Measurements from ENCODE around the gene HAX1.
A peak's percentile ranks its signal among the peaks of the same experiment; 100 is the strongest.

The HAX1 gene

DNA sequence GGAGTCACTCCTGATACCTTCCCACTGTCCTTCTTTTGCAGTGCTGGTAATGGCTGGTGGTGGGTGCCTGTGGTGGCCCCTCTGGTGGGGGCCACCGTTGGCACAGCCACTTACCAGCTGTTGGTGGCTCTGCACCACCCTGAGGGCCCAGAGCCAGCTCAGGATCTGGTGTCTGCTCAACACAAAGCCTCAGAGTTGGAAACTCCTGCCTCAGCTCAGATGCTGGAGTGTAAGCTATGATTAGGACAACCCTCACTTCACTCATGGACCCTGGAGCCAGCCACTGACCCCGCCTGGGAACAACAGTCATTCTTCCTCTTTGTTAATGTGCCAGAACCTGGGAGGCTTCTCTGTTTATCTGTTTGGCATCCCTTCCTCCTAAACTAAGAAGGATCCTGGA is 51.8 kb downstream of the HAX1 start:
- H3K79me2 ChIP-seq (ENCODE audit: insufficient read depth, low read length): peaks cover 28% of the 10 kb centered on the region
- peaks cover 13% of the 10 kb centered on the region for H4K20me1 ChIP-seq (ENCODE audit: insufficient read depth, low read length, poor library complexity, severe bottlenecking)
- peak overlapping the region; percentile 92 for H3K4me3 ChIP-seq (ENCODE audit: low read length, poor library complexity, severe bottlenecking)
- H3F3A ChIP-seq (ENCODE audit: low read depth): no peaks in the 10 kb centered on the region
- H3K4me1 ChIP-seq (ENCODE audit: insufficient read depth, low read length, poor library complexity, severe bottlenecking): peaks cover 31% of the 10 kb centered on the region
- no peaks in the 10 kb centered on the region for H3K9me2 ChIP-seq (replicated peaks; ENCODE audit: low read depth, low read length)
- H3K36me3 ChIP-seq (ENCODE audit: insufficient read depth, low read length): no peaks in the 10 kb centered on the region
- TF ChIP-seq EZH2phosphoT487 (IDR thresholded peaks at IDR 0.05; ENCODE audit: borderline replicate concordance): no peak
- TF ChIP-seq, protein P1, sequence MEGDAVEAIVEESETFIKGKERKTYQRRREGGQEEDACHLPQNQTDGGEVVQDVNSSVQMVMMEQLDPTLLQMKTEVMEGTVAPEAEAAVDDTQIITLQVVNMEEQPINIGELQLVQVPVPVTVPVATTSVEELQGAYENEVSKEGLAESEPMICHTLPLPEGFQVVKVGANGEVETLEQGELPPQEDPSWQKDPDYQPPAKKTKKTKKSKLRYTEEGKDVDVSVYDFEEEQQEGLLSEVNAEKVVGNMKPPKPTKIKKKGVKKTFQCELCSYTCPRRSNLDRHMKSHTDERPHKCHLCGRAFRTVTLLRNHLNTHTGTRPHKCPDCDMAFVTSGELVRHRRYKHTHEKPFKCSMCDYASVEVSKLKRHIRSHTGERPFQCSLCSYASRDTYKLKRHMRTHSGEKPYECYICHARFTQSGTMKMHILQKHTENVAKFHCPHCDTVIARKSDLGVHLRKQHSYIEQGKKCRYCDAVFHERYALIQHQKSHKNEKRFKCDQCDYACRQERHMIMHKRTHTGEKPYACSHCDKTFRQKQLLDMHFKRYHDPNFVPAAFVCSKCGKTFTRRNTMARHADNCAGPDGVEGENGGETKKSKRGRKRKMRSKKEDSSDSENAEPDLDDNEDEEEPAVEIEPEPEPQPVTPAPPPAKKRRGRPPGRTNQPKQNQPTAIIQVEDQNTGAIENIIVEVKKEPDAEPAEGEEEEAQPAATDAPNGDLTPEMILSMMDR (conservative IDR thresholded peaks at IDR 0.05; ENCODE audit: low read length): no peak
- H3K9me3 ChIP-seq (ENCODE audit: insufficient read depth, low read depth, low read length): no peaks in the 10 kb centered on the region
- H3K9ac ChIP-seq (ENCODE audit: low read depth, low read length, poor library complexity, severe bottlenecking): no peak overlapping the region
- H2AFZ ChIP-seq (ENCODE audit: low read length): peak overlapping the region; percentile 100
- H3K27me3 ChIP-seq (ENCODE audit: insufficient read depth, low read length, poor library complexity, severe bottlenecking): no peaks in the 10 kb centered on the region
- H3K4me2 ChIP-seq (ENCODE audit: low read depth, low read length, poor library complexity, severe bottlenecking): peak overlapping the region; percentile 82

DNA sequence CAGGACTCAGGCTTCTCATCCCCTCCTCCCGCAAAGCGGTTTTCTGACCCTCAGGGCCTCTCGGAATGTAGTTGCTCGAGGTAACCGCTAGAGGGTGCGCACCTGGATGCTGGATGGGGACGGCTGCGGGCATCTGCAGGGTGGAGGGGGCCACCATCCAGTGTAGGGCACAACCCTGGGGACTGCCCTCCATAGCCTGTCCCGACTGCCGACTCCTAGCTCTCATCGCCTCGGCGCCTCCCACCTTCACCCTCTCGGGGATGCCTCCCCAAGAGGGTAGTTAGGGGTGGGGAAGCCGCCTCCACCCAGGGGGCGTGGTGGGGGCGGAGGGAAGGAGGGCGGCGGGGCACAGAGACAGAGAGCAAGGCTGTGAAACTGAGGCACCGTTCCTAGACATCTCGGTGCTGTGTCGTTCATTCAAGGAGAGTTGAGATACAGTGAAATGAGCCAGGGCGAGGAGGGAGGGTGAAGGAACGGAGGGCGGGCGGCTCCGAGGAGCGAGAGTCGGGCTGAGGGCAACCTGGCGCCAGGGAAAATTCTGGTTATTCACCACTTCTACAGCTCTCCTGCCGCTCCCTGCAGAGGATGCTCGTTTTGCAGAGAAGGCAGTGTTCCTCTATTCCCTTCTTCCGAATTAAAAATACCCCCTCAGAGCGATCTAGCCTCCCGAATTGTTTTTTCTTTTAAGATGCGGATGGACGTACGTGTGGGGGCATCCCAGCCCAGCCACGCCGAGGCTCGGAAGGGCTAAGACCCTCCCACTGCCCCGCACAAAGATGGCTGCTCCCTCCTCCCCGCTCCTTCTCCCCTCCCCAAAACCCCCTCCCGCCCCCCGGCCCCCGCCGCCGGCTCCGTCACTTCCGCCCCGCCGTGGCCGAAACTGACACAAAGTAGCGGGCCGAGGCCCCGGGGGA is 52.5 kb downstream of the HAX1 start, which contains the start of gene ATP8B2:
TSS of gene ATP8B2 (plus strand) at position 857 of the 914 bp plus-strand sequence. CDS start 2,617 bp downstream, outside the sequence.
- H3K9me3 ChIP-seq (ENCODE audit: insufficient read depth, low read depth, low read length): no peaks in the 10 kb centered on the region
- H2AFZ ChIP-seq (ENCODE audit: low read length): peak within 1 kb of the TSS; percentile 100
- H3K27me3 ChIP-seq (ENCODE audit: insufficient read depth, low read length, poor library complexity, severe bottlenecking): no peaks in the 10 kb centered on the region
- peaks cover 19% of the 10 kb centered on the region for H4K20me1 ChIP-seq (ENCODE audit: insufficient read depth, low read length, poor library complexity, severe bottlenecking)
- H3F3A ChIP-seq (ENCODE audit: low read depth): no peaks in the 10 kb centered on the region
- H3K36me3 ChIP-seq (ENCODE audit: insufficient read depth, low read length): no peaks in the 10 kb centered on the region
- H3K4me3 ChIP-seq (ENCODE audit: low read length, poor library complexity, severe bottlenecking): peak within 1 kb of the TSS; percentile 92
- H3K79me2 ChIP-seq (ENCODE audit: insufficient read depth, low read length): peaks cover 33% of the 10 kb centered on the region
- TF ChIP-seq, protein P1 (conservative IDR thresholded peaks at IDR 0.05; ENCODE audit: low read length): peak; percentile 96
- TF ChIP-seq EZH2phosphoT487 (IDR thresholded peaks at IDR 0.05; ENCODE audit: borderline replicate concordance): no peak
- H3K4me2 ChIP-seq (ENCODE audit: low read depth, low read length, poor library complexity, severe bottlenecking): peak within 1 kb of the TSS; percentile 95
- no peaks in the 10 kb centered on the region for H3K9me2 ChIP-seq (replicated peaks; ENCODE audit: low read depth, low read length)
- peak within 1 kb of the TSS; percentile 87 for H3K9ac ChIP-seq (ENCODE audit: low read depth, low read length, poor library complexity, severe bottlenecking)
- H3K4me1 ChIP-seq (ENCODE audit: insufficient read depth, low read length, poor library complexity, severe bottlenecking): peaks cover 38% of the 10 kb centered on the region

Data from Loucy (cell line).